ENCODE data around the gene ROBO4. TPM values are rescaled to one million over a fixed set of nuclear protein-coding genes. Genes with fewer than 3 reads are reported as not detected.
A peak's percentile ranks its signal among the peaks of the same experiment; 100 is the strongest.

The ROBO4 gene
- total RNA-seq, 1 donor from 2014 or later, result 27.6 TPM

DNA sequence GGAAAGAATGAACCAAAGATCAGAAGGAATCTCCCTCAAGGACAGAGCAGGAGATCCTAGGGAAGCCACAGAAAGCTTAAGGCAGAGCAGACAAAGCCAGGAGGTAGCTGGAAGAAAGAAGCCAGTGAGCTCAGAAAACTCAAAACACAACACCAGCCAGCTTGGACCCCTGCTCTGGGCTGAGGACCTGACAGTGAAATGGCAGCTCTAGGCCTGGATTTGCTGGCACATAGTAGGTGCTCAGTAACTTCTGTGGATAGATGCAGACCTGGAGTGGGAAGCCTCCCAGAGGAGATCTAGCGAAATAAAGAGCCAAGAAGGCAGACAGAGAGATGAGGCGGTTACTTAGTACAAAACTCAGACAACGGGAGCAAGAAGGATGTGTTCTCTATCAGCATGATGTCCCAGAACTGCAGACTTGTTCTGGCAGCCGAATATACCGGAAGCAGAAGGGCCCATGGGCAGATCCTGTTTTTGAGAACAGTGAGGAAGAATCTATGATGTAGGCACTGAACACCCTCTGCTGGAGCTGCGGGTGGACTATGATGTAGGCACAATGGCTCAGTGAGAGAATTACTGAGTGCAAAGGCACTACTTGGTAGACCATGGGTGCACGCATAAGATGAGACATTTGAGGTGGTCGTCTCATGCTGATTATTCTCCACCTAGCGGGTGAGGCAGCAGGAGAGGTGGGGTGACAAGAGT, 4.8 kb downstream of the ROBO4 start:
- peak; percentile 46 for DNase-seq (ENCODE audit: missing footprints)
- intact Hi-C loops (cut with DNase I), result no loop called here
- no peak for ATAC-seq

DNA sequence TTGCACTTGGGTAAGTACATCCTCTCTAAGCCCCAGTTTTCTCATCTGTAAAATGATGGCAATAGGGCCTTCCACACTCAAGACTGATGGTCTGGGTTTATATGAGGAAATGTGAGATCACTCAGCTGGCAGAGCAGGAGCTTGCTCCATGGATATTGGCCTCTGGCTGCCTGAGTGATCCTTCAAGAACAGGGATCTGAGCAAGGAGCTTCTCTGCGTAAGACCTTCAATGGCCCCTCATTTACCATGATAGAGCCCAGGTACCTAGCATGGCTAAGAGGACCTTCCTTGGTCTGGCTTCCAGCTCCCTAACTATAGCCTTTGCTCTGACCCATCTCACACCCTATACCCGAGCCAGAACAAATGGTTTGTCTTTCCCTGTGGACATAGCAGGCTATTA, 5.5 kb downstream of the ROBO4 start:
- ATAC-seq, result no peak
- peak; percentile 25 for DNase-seq (ENCODE audit: missing footprints)
- intact Hi-C loops (cut with DNase I), result no loop called here

DNA sequence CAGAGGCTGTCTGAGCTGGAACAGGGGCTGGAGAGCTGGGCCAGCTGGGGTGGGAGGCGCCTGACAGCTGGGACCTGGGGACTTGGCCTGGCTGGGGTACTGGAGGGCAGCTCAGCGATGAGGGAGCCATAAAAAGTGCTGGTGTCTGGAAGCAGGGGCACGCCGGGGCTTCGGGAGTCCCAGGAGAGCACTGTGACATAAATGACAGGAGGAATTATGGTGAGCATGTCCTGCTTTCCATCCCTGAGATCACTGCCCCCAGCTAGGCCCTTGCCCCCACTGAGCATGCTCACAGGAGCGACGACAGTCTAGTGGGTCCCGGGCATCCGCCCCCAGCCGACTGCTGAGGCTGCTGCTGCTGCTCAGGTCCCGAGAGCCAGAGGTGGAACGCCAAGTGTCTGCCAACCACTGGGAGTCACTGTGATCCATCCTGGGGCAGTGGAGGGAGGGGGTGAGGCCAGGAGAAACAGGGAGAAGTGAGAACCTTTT, 6.2 kb downstream of the ROBO4 start:
- DNase-seq (ENCODE audit: missing footprints) (peak; percentile 65), ATAC-seq (peak; percentile 75)
- intact Hi-C loops (cut with DNase I), result no loop called here

DNA sequence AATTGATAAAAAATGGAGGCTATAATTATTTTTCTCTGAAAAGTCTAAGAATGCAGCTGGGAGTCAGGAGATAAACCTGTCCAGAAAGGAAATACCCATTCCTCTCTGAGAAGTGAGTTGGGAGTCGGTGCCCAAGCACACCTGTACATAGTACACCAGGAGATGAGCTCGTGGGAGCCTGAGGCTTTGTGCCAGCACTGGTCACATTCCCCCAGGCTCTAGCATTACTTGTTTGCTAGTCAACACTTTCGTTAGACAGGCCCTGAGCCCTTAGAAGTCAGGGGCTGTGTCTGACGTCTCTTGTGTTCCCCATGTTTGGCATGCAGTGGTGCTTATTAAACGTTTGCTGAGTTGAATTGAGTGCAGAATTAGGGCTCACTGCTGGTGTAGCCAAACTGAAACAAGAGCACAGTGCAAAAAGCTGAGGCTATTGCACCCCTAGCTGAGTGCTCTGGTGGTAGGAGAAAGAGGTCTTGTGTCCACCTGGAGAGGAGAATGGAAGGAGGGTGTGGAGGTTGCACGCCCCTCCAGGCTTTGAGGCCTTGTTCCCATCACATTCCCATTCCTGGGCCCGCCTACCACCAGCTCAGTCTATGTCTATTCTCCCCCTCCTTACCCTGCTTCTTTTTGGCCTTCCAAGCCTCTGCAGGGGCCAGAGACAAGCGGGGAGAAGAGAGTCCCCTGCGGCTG, 6.8 kb downstream of the ROBO4 start:
- no peak for ATAC-seq
- DNase-seq (ENCODE audit: missing footprints), result peak; percentile 33
- intact Hi-C loops (cut with DNase I), result no loop called here

DNA sequence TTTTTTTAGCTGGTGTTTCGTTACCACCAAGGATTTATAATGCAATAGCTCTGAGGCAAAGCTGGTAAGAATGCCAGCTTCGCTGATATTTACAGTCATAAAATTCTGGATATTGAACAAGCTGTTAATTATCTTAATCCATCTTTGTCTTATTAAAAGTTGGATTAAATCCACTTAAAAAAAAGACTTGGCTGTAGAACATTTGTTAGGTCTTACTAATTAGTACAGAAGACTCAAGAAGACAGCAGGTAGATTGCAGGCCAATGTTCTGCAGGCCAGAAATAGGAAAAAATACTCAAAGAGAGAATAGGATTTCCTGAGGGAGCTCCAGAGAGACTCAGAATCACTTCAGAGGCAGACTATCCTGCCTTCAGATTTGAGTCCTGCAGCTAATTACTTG, 7.5 kb downstream of the ROBO4 start:
- ATAC-seq, result no peak
- intact Hi-C loops (cut with DNase I), result no loop called here

DNA sequence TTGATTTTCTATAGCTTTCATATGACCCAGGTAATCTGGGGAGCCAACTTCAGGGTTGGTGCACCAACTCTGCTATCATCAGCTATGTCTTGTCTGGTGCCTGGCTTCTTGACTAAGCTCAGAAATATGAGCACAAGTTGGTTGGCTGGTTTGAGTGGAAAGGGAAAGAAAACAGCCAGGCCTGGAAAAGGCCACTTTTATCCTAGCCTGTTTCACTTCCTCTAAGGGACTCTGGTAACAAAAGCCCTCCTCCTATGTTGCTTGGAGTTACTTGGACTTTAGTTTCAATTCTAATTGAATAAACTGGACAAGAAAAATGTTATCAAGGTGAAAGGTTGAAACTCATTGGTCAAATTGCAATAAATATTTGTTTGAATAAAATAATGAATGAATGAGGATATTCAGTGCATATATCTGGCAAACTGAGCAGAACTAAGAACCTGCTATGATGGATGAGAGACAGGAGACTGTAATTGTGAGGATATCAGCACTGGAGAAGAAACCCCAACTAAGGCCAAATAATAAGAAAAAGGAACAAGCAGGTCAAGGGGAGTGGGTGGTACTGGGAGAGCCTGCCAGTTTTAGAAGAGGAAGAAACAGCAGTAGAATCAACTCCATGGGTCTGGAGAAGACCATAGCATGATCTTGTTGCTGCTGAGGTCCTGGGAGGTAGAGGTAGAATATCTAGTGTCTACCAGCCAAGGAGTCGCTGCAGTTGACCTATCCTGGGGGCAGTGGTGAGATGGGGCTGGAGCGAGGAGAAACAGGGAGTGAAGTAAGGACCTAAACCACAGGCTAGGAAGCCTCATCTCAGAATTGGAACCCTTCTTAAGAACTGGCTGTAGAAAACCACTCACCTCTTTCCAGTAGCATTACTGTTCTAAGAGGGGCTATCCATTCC, 8.2 kb downstream of the ROBO4 start:
- peak; percentile 18 for DNase-seq (ENCODE audit: missing footprints)
- no peak for ATAC-seq
- intact Hi-C loops (cut with DNase I), result no loop called here

More for the DNA sequence above, 7.5 kb downstream of the ROBO4 start:
- DNase-seq (ENCODE audit: missing footprints), result no peak

DNA sequence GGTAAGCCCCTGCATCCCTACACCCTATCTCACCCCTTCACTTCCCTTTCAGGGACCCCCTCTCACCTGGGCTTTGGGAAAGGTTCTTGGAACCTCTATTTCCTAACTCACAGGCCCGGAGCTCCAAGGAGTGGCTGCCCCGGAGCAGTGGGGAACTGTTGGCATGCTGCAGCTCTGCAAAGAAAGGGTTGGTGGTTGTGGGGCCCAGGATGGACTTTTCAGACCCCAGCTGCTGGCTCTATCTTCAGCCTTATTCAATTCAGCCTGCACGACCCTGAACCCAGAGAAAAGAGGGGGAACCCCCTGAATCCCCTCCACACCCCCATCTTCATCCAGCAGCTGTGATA, 10.0 kb downstream of the ROBO4 start:
- no peak for ATAC-seq
- intact Hi-C loops (cut with DNase I), result no loop called here

DNA sequence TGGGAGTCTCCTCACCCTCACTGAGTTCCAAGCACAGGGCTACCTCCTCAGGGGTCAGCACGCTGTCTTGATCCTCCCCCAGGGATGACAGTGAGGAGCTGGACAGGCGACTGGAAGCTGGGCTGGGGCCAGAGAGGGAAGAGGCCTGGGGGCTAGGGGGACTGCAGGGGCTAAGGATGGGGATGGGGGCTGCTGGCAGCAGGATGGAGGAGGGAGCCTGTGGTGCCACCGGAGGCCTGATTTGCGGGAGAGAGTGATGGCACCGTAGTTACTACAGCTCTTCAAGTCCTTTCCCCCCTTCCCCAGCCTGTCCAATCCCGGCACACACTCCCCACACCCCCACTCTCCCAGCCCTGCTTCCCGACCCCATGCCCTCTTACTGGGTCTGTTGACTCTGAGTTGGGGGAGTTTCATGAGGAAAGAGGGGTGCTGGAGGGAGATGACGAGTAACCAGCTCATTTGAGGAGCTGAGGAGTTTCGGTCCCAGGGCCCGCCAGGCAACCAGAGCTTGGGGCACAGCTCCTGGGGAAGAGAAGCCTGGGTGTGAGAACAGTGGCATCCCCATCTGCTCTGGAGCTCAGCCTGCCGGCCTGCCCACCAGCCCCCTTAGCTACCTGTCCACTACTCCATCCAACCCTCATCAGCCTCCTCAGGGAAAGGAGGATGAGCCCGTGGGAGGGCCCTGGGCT, 10.5 kb downstream of the ROBO4 start:
- DNase-seq (ENCODE audit: missing footprints) (peak; percentile 41), ATAC-seq (no peak)
- intact Hi-C loops (cut with DNase I), result no loop called here

More for the DNA sequence above, 10.0 kb downstream of the ROBO4 start:
- no peak for DNase-seq (ENCODE audit: missing footprints)

DNA sequence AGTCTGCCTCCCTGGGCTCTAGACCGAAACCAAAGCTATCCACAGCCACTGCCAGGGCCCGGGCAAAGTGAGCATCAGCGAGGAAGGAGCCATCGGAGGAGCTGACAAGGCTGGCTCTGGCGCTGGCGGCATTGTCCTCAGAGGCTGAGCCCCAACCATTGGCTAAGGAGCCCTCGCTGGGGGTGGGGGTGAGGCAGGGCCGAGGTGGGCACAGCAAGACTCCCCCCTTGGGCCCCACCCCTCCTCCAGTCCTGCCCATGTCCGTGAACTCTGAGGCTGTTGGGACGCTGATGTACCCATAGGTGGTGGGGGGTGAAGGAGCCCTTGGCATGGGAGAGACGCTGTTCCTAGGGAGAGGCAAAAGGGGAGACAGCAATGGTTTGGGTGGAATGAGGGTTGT, 11.2 kb downstream of the ROBO4 start:
- no peak for ATAC-seq
- intact Hi-C loops (cut with DNase I), result no loop called here
- peak; percentile 21 for DNase-seq (ENCODE audit: missing footprints)

DNA sequence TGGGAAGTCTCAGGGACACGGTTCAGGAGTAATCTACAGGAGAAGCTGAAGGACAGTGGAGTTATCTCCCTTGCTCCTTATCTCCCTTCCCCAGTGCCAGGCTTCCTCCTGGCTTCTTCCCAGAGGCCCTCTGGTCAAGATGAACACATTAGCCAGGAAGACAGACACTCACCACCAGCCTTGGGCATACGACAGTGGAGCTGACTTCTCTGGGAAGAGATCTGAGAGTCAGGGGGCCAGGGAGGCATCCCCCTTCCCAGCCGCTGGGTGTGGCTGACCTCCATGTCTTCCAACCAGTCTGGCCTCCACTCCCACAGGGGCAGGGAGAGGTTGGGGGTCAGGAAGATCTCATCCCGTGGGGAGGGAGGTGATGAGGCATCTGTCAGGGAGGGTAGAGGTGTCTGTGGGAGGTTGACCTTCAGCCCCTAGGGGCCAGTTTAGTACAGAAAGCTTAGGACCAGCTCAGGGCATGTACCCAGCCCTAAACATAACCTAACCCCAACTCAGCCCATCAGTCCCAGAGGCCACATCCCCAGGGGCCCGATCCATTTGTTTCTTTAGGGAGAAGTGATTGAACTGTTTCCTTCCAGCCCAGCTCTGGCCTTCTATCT, 12.7 kb downstream of the ROBO4 start:
- no peak for ATAC-seq
- peak; percentile 23 for DNase-seq (ENCODE audit: missing footprints)
- intact Hi-C loops (cut with DNase I), result no loop called here

DNA sequence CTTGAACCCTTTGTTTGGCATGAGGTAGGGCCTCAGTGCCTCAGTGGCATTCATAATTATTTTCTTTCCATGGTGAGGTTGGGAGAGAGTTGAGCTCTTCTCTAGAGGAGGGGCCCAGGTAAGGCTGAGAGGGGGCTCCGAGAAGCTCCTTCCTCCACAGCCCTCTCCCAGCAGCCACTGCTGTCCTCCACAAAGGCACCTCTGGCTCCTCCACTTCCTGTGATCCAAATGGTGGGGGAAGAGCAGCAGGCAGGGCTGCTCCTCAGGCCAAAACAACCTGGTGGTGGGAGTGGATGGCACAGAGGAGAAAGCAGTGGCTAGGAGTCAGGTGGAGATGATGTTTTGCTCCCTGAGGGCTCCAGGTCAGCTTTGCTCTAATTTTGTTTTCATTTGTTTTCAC, 13.3 kb downstream of the ROBO4 start:
- DNase-seq (ENCODE audit: missing footprints) (peak; percentile 15), ATAC-seq (no peak)
- intact Hi-C loops (cut with DNase I), result no loop called here

DNA sequence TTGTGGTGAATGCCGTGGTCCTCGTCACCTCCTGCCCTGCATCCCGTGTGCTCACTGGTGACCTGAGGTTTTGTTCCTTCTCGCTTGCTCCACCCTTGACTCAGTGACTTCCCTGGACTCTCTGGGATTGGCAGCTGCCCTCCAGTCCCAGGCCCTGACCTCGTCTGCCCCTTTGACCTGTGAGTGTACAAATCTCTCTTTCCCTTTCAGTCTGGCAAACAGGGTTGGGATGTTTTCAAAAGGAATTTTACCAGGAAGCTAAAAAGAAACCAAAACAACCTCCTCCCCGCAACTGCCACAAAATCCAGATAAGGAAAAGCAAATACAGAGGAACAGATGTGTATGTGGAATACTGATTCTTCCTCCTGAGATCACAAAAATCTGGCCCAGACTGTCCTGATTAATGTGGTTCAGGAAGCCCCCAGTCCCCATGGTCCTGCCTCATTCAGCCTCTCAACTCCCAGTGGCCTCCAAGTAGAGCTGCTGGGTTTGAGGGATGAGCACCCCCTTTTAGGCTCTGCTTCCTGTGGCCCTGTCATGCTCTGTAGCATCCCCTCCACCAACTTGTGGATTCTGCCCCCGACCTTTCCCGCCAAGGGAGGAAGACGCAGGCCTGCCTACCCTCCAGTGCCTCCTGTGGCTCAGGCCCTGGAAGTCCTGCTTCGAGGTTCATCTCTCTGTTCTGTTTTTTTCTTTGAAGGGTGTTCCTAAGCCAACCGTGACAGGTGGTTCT, 15.2 kb downstream of the ROBO4 start:
- intact Hi-C loops (cut with DNase I), result no loop called here
- DNase-seq (ENCODE audit: missing footprints), result peak; percentile 13
- peak; percentile 20 for ATAC-seq

DNA sequence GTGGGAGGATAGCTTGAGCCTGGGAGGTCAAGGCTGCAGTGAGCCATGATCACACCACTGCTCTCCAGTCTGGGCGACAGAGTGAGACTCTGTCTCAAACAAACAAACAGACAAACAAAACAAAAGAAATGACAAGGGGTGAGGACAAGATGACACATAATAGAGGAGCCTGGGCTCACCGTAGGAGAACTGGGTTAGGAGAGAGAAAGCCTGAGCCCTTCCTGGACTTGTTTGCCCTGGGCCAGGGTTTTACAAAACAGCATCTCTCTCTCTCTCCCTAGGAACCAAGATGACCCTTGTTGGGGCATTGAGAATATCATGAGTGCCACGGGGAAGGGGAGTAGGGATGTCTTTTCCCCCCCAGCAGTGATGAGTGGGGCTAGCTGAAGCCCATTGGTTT, 16.7 kb downstream of the ROBO4 start:
- intact Hi-C loops (cut with DNase I), result no loop called here
- DNase-seq (ENCODE audit: missing footprints) (no peak), ATAC-seq (no peak)

DNA sequence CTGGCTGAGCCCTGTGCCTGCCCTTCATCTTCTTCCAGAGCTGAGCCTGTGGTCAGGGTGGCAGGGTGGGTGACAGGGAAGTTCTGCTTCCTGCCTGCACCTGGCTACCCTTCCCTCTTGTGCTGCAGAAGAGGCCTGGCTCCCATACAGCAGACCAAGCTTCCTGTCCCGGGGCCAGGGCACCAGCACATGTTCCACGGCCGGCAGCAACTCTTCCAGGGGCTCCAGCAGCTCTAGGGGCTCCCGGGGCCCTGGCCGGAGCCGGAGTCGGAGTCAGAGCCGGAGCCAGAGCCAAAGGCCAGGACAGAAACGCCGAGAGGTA, 17.4 kb downstream of the ROBO4 start:
- no peak for ATAC-seq
- no peak for DNase-seq (ENCODE audit: missing footprints)
- intact Hi-C loops (cut with DNase I), result no loop called here

DNA sequence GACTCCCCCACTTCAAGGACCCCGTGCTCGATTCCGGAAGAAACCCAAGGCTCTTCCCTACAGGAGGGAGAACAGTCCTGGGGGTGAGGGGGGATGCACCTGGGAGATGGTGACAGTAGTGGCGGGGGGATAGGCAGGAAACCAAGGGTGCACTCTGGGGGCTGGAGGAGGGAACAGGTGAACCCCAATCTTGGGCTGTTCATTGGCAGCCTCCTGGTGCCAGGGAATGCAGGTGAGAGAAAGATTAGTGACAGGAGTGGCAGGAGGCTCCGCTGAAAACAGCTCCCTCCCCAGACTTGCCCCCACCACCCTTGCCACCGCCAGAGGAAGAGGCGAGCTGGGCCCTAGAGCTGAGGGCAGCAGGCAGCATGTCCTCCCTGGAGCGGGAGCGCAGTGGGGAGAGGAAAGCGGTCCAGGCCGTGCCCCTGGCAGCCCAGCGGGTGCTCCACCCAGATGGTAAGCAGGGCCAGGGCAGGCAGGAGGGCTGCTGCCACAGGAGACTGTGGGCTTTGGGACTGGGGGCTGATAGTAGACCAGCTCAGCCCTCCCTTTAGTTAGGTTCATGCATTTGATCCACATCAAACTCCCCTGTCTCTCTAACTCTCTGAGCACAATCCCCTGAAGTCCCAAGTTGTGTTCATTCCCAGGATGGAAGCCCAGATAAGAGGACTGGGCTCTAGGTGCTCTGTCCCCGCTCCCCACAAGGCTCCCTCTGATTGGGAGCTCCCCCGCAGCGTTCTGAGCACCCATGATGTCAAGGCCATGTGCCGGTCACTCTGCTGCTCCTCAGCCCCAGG, 18.0 kb downstream of the ROBO4 start:
- DNase-seq (ENCODE audit: missing footprints) (no peak), ATAC-seq (no peak)
- intact Hi-C loops (cut with DNase I), result loop anchor here (5.0 kb wide), 1 partner anchor 73 kb away; the partner anchor contains the start of gene CCDC15

DNA sequence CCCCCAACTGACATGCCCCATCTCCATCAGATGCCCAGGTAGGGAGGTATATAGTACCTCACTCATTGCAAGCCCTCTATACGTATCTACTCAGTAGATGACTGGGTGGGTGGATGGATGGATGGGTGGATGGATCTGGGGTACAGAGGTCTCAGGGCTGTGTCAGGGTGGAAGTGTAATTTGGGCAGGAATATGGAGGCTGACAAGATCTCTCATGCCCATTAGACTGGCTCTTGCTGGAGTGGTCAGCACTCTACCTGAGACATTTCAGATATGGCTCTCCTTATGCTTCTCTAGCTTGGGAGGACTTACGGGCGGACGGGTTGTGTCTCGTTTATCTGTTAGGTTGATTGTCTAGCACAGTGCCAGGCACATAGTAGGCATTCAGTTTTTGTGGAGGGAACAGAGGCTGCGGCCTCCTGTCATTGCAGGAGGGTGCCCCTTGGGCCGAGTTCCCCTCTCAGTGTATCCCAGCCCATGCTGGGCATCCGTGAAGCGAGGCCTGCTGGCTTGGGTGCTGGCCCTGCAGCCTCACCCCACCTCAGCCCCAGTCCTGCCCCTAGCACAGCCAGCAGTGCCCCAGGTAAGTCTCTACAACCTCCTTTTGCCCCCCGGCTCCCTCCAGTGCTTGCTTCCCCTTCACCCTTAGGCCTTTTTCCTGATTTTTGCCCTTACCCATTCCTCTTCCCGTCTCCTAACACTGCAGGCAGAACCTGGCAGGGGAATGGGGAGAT, 18.7 kb downstream of the ROBO4 start:
- intact Hi-C loops (cut with DNase I), result loop anchor here (5.0 kb wide), 1 partner anchor 73 kb away; the partner anchor contains the start of gene CCDC15
- ATAC-seq, result no peak
- DNase-seq (ENCODE audit: missing footprints), result no peak
